Measurements from ENCODE around the gene EN1. TPM values are rescaled to one million over a fixed set of nuclear protein-coding genes. Genes with fewer than 3 reads are reported as not detected.

Gene EN1
- total RNA-seq, 1 donor from 2014 or later, result not detected

DNA sequence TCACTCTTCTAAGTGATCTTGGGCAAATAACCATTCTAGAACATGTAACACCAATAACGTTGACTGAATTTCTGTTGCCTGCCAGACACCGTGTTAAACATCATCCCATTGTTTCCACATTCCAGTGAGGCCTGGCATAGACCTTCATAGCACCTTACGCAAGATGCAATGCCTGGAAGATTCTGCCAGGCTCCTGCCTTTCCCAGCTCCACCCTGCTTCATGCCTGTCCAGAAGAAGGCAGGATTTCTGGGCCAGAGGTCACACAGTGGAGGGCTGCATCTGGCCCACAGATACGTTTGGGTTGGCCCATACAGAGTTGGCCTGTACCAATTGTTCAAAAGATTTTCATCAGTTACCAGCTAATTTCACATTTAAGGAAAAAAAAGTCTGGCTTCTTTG lies 46.3 kb downstream of the EN1 start:
- Mint-ChIP-seq H3K27me3 (ENCODE audit: low read depth) (peaks cover 11% of the 10 kb centered on the region), H3K27ac (ENCODE audit: unreplicated experiment) (no peak overlapping the region), H3K9me3 (ENCODE audit: low read depth) (no peaks in the 10 kb centered on the region), H3K4me1 (ENCODE audit: low read depth) (no peaks in the 10 kb centered on the region), H3K36me3 (ENCODE audit: low read depth) (no peaks in the 10 kb centered on the region), H3K4me3 (ENCODE audit: unreplicated experiment) (no peak overlapping the region)
- DNase-seq (ENCODE audit: low spot score), result no peak
- TF ChIP-seq, protein P1, sequence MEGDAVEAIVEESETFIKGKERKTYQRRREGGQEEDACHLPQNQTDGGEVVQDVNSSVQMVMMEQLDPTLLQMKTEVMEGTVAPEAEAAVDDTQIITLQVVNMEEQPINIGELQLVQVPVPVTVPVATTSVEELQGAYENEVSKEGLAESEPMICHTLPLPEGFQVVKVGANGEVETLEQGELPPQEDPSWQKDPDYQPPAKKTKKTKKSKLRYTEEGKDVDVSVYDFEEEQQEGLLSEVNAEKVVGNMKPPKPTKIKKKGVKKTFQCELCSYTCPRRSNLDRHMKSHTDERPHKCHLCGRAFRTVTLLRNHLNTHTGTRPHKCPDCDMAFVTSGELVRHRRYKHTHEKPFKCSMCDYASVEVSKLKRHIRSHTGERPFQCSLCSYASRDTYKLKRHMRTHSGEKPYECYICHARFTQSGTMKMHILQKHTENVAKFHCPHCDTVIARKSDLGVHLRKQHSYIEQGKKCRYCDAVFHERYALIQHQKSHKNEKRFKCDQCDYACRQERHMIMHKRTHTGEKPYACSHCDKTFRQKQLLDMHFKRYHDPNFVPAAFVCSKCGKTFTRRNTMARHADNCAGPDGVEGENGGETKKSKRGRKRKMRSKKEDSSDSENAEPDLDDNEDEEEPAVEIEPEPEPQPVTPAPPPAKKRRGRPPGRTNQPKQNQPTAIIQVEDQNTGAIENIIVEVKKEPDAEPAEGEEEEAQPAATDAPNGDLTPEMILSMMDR (IDR thresholded peaks at IDR 0.05), result no peak

- H3K4me3 Mint-ChIP-seq (ENCODE audit: unreplicated experiment), result no peak overlapping the region
- no peaks in the 10 kb centered on the region for H3K36me3 Mint-ChIP-seq (ENCODE audit: low read depth)
- peaks cover 11% of the 10 kb centered on the region for H3K27me3 Mint-ChIP-seq (ENCODE audit: low read depth)
- H3K4me1 Mint-ChIP-seq (ENCODE audit: low read depth), result no peaks in the 10 kb centered on the region
- no peaks in the 10 kb centered on the region for H3K9me3 Mint-ChIP-seq (ENCODE audit: low read depth)
- TF ChIP-seq, protein P1 (IDR thresholded peaks at IDR 0.05), result no peak
- H3K27ac Mint-ChIP-seq (ENCODE audit: unreplicated experiment), result no peak overlapping the region
- DNase-seq (ENCODE audit: low spot score), result no peak
Observed at GRCh38 chr2:118800736-118801135, 46.7 kb downstream of the EN1 start.

- TF ChIP-seq, protein P1 (IDR thresholded peaks at IDR 0.05), result no peak
- DNase-seq (ENCODE audit: low spot score), result no peak
- Mint-ChIP-seq H3K27me3 (ENCODE audit: low read depth) (peaks cover 28% of the 10 kb centered on the region), H3K4me3 (ENCODE audit: unreplicated experiment) (no peak overlapping the region), H3K27ac (ENCODE audit: unreplicated experiment) (no peak overlapping the region), H3K9me3 (ENCODE audit: low read depth) (no peaks in the 10 kb centered on the region), H3K36me3 (ENCODE audit: low read depth) (no peaks in the 10 kb centered on the region), H3K4me1 (ENCODE audit: low read depth) (no peaks in the 10 kb centered on the region)
Observed at GRCh38 chr2:118794546-118794945, 52.9 kb downstream of the EN1 start.

Other genes with a start within 250 kb of the EN1 start
- gene MARCO, start 94.5 kb upstream of the EN1 start, total RNA-seq, result not detected in 3 replicates